SU-DHL-6 (cell line): ENCODE results near the gene CBFA2T2.

Source experiments
- EZH2phosphoT487 ChIP-seq: fragments of 200-600 bp; sonication (generic), shearing (Covaris generic); conservative IDR thresholded peaks from 2 replicates; pipeline ENCODE4 v1.6.1; 2018; ENCODE audit warnings: mild to moderate bottlenecking, antibody characterized with exemption, low read length, moderate library complexity, mixed read lengths
- TF ChIP-seq, protein P1 (sequence below): fragments of 200-600 bp; sonication (generic); IDR thresholded peaks from one replicate; pipeline ENCODE4 v1.5.1; 2017; ENCODE audit warnings: antibody characterized with exemption, mild to moderate bottlenecking, low read length, moderate library complexity; ENCODE audit not compliant: insufficient read depth, poor library complexity, severe bottlenecking

DNA sequence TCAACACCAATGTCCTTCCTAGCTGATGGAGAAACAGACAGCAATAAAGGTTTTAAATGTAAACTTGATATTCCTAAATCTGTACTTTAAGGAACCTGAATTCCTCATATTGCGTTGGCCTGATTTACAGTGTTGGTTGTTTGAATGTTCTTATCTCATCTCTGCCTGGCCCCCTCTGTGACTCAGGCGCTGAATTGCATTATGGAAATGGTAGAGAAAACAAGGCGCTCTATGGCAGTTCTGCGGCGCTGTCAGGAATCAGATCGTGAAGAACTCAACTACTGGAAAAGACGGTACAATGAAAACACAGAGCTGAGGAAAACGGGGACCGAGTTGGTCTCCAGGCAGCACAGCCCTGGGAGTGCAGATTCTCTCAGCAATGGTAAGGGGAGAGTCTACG, 139.6 kb downstream of the CBFA2T2 start:
- TF ChIP-seq, protein P1, sequence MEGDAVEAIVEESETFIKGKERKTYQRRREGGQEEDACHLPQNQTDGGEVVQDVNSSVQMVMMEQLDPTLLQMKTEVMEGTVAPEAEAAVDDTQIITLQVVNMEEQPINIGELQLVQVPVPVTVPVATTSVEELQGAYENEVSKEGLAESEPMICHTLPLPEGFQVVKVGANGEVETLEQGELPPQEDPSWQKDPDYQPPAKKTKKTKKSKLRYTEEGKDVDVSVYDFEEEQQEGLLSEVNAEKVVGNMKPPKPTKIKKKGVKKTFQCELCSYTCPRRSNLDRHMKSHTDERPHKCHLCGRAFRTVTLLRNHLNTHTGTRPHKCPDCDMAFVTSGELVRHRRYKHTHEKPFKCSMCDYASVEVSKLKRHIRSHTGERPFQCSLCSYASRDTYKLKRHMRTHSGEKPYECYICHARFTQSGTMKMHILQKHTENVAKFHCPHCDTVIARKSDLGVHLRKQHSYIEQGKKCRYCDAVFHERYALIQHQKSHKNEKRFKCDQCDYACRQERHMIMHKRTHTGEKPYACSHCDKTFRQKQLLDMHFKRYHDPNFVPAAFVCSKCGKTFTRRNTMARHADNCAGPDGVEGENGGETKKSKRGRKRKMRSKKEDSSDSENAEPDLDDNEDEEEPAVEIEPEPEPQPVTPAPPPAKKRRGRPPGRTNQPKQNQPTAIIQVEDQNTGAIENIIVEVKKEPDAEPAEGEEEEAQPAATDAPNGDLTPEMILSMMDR: no peak
- TF ChIP-seq EZH2phosphoT487: no peak
